ENCODE data around the gene GLP1R. TPM values are rescaled to one million over a fixed set of nuclear protein-coding genes. Genes with fewer than 3 reads are reported as not detected.

Gene GLP1R
- total RNA-seq, 2 donors from 2014 or later: 0.15 TPM; not detected in 1

GRCh38 chr6:39092124-39092523 lies 43.5 kb downstream of the GLP1R start:
- H3K9ac ChIP-seq (ENCODE audit: extremely low read depth, low read length, poor library complexity, severe bottlenecking): no peak overlapping the region
- H3K27me3 ChIP-seq (ENCODE audit: control insufficient read depth, insufficient read depth, low read length, poor library complexity, severe bottlenecking): peaks cover 8% of the 10 kb centered on the region
- 60% methylated on average over 1 of the region's 1 CpG; no CpG with 5 or more reads in 1 of the 2 experiments for WGBS, 2 experiments (ENCODE audit: insufficient coverage in 1 of 2, insufficient read length in 1 of 2)
- TF ChIP-seq, protein P1, sequence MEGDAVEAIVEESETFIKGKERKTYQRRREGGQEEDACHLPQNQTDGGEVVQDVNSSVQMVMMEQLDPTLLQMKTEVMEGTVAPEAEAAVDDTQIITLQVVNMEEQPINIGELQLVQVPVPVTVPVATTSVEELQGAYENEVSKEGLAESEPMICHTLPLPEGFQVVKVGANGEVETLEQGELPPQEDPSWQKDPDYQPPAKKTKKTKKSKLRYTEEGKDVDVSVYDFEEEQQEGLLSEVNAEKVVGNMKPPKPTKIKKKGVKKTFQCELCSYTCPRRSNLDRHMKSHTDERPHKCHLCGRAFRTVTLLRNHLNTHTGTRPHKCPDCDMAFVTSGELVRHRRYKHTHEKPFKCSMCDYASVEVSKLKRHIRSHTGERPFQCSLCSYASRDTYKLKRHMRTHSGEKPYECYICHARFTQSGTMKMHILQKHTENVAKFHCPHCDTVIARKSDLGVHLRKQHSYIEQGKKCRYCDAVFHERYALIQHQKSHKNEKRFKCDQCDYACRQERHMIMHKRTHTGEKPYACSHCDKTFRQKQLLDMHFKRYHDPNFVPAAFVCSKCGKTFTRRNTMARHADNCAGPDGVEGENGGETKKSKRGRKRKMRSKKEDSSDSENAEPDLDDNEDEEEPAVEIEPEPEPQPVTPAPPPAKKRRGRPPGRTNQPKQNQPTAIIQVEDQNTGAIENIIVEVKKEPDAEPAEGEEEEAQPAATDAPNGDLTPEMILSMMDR (conservative IDR thresholded peaks at IDR 0.05): peak; percentile 73
- peaks cover 14% of the 10 kb centered on the region for H3K27me3 Mint-ChIP-seq (ENCODE audit: insufficient read depth)
- peak; percentile 77 for DNase-seq
- H3K36me3 ChIP-seq (ENCODE audit: control insufficient read depth, insufficient read depth, low read length): no peaks in the 10 kb centered on the region
- H3K27ac Mint-ChIP-seq: no peak overlapping the region
- no peaks in the 10 kb centered on the region for H3K9me3 Mint-ChIP-seq
- no peaks in the 10 kb centered on the region for H3K9me3 ChIP-seq (ENCODE audit: control insufficient read depth, low read length)
- H3K36me3 Mint-ChIP-seq (ENCODE audit: low read depth): no peaks in the 10 kb centered on the region
- peaks cover 11% of the 10 kb centered on the region for H3K4me1 Mint-ChIP-seq
- H3K27ac ChIP-seq (ENCODE audit: low read depth, low read length): no peak overlapping the region
- H3K4me3 Mint-ChIP-seq: no peak overlapping the region
- no peaks in the 10 kb centered on the region for H3K4me1 ChIP-seq (ENCODE audit: control insufficient read depth, insufficient read depth, low read length)
- H3K4me3 ChIP-seq (ENCODE audit: low read length): no peak overlapping the region

- Mint-ChIP-seq H3K4me1 (peaks cover 8% of the 10 kb centered on the region), H3K36me3 (ENCODE audit: low read depth) (no peaks in the 10 kb centered on the region), H3K4me3 (no peak overlapping the region), H3K27me3 (ENCODE audit: insufficient read depth) (peaks cover 7% of the 10 kb centered on the region), H3K27ac (no peak overlapping the region), H3K9me3 (no peaks in the 10 kb centered on the region)
- 92% methylated on average over 2 to 4 of the region's 4 CpGs for WGBS, 2 experiments (ENCODE audit: insufficient coverage in 1 of 2, insufficient read length in 1 of 2)
- Histone ChIP-seq H3K9me3 (ENCODE audit: control insufficient read depth, low read length) (no peaks in the 10 kb centered on the region), H3K4me1 (ENCODE audit: control insufficient read depth, insufficient read depth, low read length) (no peaks in the 10 kb centered on the region), H3K27me3 (ENCODE audit: control insufficient read depth, insufficient read depth, low read length, poor library complexity, severe bottlenecking) (no peaks in the 10 kb centered on the region), H3K27ac (ENCODE audit: low read depth, low read length) (no peak overlapping the region), H3K4me3 (ENCODE audit: low read length) (no peak overlapping the region), H3K9ac (ENCODE audit: extremely low read depth, low read length, poor library complexity, severe bottlenecking) (no peak overlapping the region), H3K36me3 (ENCODE audit: control insufficient read depth, insufficient read depth, low read length) (no peaks in the 10 kb centered on the region)
- TF ChIP-seq, protein P1 (conservative IDR thresholded peaks at IDR 0.05): no peak
- DNase-seq: no peak
Measured at GRCh38 chr6:39093149-39093708, 44.6 kb downstream of the GLP1R start.

GRCh38 chr6:39095578-39095977 lies 47.0 kb downstream of the GLP1R start:
- Histone ChIP-seq H3K36me3 (ENCODE audit: control insufficient read depth, insufficient read depth, low read length) (no peaks in the 10 kb centered on the region), H3K9ac (ENCODE audit: extremely low read depth, low read length, poor library complexity, severe bottlenecking) (no peak overlapping the region), H3K4me3 (ENCODE audit: low read length) (no peak overlapping the region), H3K4me1 (ENCODE audit: control insufficient read depth, insufficient read depth, low read length) (no peaks in the 10 kb centered on the region), H3K27ac (ENCODE audit: low read depth, low read length) (no peak overlapping the region), H3K27me3 (ENCODE audit: control insufficient read depth, insufficient read depth, low read length, poor library complexity, severe bottlenecking) (no peaks in the 10 kb centered on the region), H3K9me3 (ENCODE audit: control insufficient read depth, low read length) (no peaks in the 10 kb centered on the region)
- H3K4me1 Mint-ChIP-seq: peaks cover 5% of the 10 kb centered on the region
- H3K36me3 Mint-ChIP-seq (ENCODE audit: low read depth): no peaks in the 10 kb centered on the region
- TF ChIP-seq, protein P1 (conservative IDR thresholded peaks at IDR 0.05): no peak
- H3K4me3 Mint-ChIP-seq: no peak overlapping the region
- H3K27me3 Mint-ChIP-seq (ENCODE audit: insufficient read depth): peaks cover 5% of the 10 kb centered on the region
- no peak for DNase-seq
- no peak overlapping the region for H3K27ac Mint-ChIP-seq
- H3K9me3 Mint-ChIP-seq: no peaks in the 10 kb centered on the region

Data from endodermal cell (in vitro differentiated cells).